Right ventricle myocardium inferior (tissue), 1 donor: Measurements from ENCODE around the gene TANGO2. TPM values are rescaled to one million over a fixed set of nuclear protein-coding genes. Genes with fewer than 3 reads are reported as not detected.

ENCODE experiments used
- ATAC-seq: fragments of 200-7000 bp; cut with Tn5 transposase; one replicate; pipeline ENCODE4 v1.9.1; 2020; ENCODE audit warnings: mild to moderate bottlenecking, moderate library complexity
- DNase-seq: peaks from one replicate; pipeline ENCODE4 v3.0.0; 2021; ENCODE audit errors: missing footprints
- intact Hi-C: fragments of 100-400 bp; cut with DNase I; formaldehyde crosslinking; loops from one replicate; pipeline ENCODE4 v1.11.0; 2022
- total RNA-seq: library from RNA; stranded (reverse); fragmentation: NEBNext Ultra II Directional; extraction: Animal tissue kit (Norgen Biotek cat#: 25700); gene quantifications from one replicate; pipeline ENCODE4 v1.2.1, GENCODE V29; 2021
- donor health status: DM: no; HTN: yes; CAD: no; lungs with severe emphysema.

TANGO2 gene
- total RNA-seq, 1 donor from 2014 or later, result 54.6 TPM

DNA sequence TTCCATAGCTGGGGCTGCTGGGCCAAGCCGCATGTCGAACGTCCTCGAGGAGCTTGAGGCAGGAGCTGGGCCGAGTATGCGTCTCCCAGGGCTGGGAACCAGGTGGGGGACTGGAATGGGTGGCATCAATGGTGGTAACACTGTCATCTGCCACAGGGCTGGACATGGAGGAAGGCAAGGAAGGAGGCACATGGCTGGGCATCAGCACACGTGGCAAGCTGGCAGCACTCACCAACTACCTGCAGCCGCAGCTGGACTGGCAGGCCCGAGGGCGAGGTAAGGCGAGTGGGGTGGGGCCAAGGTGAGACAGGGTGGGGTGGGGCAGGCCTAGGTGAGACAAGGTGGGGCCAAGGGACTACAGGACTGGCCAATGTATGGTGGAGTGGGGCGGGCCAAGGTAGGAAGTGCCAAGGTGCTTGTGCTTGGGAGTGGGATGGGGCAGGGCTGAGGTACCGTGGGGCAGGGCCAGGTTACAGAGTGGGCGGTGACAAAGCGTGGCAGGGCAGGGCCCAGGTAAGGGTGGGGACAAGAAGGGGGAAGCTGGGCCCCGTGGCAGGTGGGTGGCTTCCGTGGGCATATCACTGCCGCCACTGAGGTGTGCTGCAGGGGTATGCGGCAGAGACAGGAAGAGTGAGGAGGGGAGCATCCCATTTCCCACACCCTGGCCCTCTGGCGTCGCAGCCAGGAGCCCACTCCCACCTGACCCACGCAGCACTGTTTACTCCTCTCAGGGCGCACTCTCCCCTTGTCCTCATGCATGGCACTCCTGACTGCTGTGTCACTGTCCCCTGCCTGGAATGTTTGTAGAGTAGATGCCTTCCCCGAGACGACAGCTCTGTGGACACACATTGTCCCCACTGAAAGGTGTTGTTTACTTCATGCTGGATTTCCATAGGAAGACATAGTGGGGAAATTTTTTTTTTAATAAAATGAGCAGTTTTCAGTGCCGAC lies 31.7 kb downstream of the TANGO2 start:
- ATAC-seq, result no peak
- DNase-seq, result peak; percentile 64
- intact Hi-C loops, result no loop called here

DNA sequence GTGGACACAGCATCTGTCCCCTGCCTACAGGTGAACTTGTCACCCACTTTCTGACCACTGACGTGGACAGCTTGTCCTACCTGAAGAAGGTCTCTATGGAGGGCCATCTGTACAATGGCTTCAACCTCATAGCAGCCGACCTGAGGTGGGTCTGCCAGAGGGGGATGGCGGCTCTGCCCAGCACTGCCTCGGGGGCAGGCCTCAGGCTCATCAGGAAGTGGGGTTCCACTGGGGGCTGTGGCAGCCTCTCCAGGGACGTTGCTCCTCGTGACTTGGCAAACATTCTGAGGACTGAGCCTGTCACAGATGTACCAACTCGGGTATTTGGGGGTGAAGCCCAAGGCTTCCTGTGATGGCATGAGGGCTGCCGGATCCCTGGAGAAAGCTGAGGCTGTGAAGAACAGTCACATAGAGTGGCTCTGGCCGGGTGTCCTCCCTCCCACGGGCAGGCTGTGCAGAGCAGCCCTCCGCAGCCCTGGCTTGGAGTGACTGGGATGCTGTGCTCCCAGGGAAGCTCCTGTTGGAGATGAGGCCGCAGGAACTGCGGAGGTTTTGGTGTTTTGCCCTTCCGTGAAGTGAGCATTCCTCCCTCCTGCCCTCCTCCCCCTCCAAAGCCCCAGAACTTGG lies 32.6 kb downstream of the TANGO2 start:
- DNase-seq (peak; percentile 50), ATAC-seq (peak; percentile 29)
- intact Hi-C loops, result no loop called here

GRCh38 chr22:20054034-20054427 lies 33.1 kb downstream of the TANGO2 start:
- intact Hi-C loops, result no loop called here
- DNase-seq (peak; percentile 41), ATAC-seq (peak; percentile 21)

DNA sequence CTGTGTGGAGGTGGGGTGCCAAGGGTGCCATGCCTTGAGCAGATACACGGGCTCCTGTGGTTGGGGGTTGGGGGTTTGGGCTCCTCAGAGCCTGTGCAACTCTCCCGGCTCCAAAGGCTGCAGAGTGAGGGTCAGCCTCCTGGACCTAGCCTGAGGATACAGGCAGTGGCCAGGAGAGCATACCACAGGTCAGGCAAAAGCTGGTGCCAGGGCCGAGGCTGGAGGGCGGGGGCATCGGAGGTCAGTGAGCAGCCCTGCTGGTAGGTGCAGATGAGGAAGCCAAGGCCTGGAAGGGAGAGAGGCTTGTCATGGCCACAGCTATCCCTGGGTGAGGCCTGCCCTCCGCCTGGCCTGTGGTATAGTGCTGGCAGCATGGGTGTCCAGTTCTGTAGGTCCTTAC lies 33.6 kb downstream of the TANGO2 start:
- ATAC-seq (no peak), DNase-seq (peak; percentile 8)
- intact Hi-C loops, result no loop called here

DNA sequence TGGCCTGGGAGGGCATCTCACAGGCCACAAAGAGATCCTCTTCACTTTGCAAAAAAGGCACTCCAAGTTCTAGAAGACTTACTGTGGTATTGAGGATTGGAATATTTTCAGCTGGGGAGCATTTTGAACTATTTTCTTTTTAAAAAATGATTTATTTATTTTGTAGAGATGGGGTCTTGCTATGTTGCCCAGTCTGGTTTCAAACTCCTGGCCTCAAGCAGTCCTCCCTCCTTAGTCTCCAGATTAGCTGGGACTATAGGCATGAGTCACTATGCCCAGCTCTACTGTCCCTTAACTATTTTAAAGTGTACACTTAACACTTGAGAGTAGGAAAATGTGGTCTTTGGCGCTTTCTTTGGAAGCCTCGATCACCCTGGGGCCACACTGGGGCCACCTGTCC lies 34.2 kb downstream of the TANGO2 start:
- intact Hi-C loops, result no loop called here
- no peak for ATAC-seq
- DNase-seq, result no peak

GRCh38 chr22:20055654-20056053 lies 34.7 kb downstream of the TANGO2 start:
- DNase-seq (peak; percentile 41), ATAC-seq (no peak)
- intact Hi-C loops, result no loop called here

GRCh38 chr22:20056161-20056560 lies 35.3 kb downstream of the TANGO2 start:
- DNase-seq (peak; percentile 48), ATAC-seq (no peak)
- intact Hi-C loops, result no loop called here

GRCh38 chr22:20056696-20057386 lies 35.9 kb downstream of the TANGO2 start:
- intact Hi-C loops, result no loop called here
- ATAC-seq, result no peak
- peak; percentile 65 for DNase-seq

DNA sequence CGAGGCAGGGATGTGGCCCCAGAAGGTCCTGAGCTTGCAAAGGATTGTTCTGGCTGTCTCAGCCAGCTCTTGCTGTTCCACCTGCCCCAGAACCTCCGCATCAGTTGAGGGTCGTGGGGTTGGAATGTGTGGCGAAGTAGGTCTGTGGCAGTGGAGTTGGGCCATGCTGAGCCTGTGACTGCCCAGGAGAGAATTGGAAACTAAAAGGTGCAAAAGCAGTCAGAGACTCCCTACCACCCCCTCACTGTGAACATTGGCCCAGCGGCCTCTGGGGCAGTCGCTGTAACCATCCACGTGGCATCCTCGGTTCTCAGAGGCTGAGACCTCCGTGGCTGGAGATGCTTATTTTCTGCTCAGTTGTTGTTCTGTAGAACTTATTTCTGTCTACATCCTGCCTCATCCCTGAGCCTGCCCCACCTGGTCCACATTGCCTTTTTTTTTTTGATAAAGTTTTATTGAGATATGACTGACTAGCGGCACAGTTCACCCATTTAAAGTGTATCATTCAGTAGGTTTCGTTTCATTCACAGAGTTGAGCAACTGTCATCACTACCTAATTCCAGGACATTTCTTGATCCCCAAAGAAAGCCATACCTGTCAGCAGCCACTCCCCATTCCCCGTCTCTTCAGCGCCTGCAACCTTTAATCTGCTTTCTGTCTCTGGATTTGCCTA lies 36.8 kb downstream of the TANGO2 start:
- intact Hi-C loops, result no loop called here
- DNase-seq, result peak; percentile 11
- no peak for ATAC-seq

DNA sequence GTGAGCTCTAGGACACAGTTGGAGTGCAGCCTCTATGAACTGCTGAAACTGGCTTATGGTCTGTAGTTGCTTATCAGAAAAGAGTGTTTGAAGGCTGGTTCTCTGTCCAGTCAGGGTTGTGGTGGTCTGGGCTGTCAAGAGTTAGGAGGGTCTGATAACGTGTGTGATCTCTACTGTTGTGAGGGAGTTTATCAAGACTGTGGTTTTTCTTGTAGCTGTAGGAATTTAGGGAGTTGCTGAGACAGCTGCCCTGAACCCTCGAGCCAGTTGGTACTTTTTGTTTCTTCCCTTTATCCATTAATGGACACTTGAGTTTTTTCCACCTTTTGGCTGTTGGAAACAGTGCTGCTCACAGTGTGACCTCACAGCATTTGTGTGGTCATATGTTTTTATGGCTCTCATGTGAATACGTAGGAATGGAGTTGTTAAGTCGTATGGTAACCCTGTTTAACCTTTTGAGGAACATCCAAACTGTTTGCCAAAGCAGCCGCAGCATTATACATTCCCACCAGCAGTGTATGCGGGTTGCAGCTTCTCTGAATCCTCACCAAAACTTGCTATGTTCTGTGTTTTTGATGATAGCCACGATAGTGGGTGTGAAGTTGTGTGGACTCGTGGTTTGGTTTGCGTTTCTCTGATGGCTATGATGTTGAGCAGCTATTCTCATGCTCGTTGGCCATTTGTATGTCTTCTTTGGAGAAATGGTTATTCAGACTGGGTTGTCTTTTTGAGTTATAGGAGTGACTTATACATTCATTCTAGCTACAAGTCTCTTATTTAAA lies 38.3 kb downstream of the TANGO2 start:
- no peak for ATAC-seq
- intact Hi-C loops, result no loop called here
- DNase-seq, result no peak

DNA sequence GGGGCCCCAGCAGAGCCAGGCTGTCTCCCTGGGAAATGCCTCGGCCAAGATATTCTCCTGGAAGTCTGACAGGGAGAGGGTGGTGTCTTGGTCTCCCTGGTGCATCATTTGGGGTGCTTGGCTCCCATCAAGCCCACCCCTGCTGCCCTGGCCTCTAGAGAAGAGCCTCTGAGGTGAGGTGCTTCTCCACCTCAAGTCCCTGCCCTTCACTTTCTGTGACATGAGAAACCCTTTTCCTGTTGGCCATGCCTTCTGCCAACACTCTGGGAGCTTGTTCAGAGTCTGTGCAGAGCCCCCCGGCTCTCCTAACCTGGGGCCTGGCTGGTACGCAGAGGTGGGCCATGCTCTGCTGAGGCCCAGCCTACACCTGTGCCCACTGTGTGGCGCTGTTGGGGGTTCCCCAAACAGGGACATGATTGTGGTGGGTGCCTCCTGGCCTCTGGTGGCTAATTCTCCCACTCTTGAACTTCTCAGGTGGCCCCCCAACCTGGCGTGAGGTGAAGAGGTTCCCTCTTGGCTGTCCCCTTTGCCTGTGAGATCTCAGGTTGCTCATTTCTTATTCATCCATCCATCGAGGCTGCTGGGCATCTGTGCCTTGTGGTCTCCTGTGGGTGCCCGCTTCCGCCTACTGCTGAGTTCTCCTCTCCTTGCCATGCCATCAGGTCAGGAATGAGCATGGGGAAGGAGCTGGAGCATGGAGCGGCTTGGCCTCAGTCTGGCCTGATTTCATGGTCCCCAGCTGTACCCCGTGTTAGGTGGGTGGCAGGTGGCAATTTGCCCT lies 40.0 kb downstream of the TANGO2 start:
- intact Hi-C loops, result no loop called here
- no peak for ATAC-seq
- DNase-seq, result peak; percentile 33

- DNase-seq, result peak; percentile 67
- intact Hi-C loops, result no loop called here
- peak; percentile 5 for ATAC-seq
Observed at GRCh38 chr22:20061481-20061861, 40.6 kb downstream of the TANGO2 start.

DNA sequence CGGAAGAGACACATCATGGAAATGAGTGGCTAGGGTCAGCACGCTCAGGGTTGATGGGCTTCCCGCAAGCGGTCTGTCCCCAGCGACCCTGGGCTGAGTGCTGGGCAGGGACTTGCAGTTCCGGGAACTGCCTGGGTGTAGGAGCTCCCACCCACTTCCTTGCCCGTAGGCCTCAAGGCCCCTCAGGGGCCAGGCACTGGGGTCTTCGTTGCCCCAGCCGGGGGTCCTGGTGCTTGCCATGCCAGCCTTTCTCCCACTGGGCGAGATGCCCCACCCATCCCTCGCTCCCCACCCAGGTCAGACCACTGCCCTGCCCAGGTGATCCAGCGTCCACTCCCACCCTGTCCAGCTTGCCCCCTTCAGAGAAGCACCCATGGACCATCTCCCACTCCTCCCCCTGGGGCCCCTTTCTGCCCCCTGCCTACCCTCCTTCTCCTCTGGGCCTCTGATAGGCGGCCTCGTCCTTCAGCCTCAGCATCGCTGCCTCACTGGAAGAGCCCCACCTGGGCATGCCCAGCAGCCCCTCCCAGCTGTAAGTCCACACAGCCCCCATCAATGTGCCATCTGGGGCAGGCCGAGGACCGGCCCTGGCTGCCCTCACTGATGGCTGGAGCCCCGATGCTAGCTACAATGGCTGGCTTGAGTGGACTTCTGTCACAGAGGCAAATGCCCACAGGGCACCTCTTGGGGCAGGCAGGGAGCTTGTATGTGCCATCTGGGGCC lies 41.3 kb downstream of the TANGO2 start:
- DNase-seq (peak; percentile 41), ATAC-seq (no peak)
- intact Hi-C loops, result no loop called here

DNA sequence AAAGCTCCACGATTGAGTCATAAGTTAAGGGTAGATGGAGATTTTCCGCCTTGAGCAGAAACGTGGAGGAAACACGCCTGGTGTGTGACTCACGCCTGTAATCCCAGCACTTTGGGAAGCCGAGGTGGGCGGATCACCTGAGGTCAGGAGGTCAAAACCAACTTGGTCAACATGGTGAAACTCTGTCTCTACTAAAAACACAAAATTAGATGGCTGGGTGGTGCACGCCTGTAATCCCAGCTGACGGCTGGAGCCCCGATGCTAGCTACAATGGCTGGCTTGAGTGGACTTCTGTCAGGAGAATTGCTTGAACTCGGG lies 41.8 kb downstream of the TANGO2 start:
- DNase-seq, result peak; percentile 13
- ATAC-seq, result no peak
- intact Hi-C loops, result no loop called here

GRCh38 chr22:20063271-20064139 lies 42.6 kb downstream of the TANGO2 start:
- ATAC-seq (peak; percentile 24), DNase-seq (peak; percentile 60)
- intact Hi-C loops, result no loop called here

- ATAC-seq (no peak), DNase-seq (peak; percentile 64)
- intact Hi-C loops, result no loop called here
Observed at GRCh38 chr22:20064140-20064480, 43.2 kb downstream of the TANGO2 start.
